Inflammatory macrophage (primary cell): ENCODE results near the gene RABGAP1.

ENCODE experiments used
- DNase-seq, 2 donors: peaks; one replicate each; pipeline ENCODE4 v3.0.0-alpha.2; 2020 to 2022

Gene RABGAP1

DNA sequence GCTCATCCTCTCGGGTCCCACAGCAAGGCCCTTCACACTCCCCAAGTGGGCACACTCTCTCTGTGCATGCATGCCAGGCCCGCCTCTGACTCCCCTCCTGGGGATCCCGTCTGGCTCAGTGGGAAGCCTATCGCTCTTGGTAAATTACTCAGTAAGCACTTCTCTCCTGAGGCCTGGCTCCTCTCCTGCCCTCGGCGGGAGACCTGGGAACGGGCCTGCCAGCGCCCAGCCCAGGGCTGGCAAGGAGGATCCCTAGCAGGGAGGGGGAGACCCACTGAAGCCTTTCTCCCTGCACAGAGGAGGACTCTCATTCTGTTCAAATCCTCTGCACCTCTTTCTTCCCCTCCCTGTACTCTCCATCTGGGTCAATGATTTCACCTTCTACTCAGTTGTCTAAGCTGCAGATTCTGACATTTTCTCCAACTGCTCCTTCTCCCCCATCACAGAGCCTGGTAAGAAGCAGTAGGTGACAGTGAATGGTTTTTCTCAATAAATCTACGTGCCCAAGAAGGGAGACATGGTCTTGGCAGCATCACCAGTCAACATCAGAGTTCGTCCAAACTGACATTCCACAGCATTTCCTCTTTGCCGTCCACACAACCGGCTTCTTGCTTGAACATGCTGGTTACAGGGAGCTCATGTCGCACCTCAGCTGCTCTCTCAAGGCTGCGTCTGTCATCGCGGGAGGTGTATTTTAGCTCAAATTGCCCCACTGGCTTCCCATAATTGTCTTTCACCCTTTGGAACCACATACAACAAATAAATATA lies 174.5 kb downstream of the RABGAP1 start:
- no peak for DNase-seq

DNA sequence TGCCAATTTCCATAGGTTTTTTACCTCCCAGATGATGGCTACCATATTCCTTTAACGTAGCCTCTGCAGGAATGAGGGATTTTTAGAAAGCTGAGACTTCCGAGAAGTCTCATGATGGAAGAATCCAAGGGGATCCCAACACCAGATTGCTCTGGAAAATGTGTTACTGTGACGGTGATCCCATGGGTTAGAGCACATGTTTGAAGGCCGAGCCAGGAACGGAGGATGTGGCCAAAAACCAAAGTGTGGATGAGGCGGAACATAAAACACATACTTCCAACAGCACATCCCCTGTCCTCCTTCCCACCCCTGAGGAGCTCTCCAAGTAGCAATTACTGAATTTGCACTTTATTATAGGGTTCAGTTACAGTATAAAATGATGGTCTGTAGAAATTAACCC lies 175.2 kb downstream of the RABGAP1 start:
- DNase-seq: no peak

DNA sequence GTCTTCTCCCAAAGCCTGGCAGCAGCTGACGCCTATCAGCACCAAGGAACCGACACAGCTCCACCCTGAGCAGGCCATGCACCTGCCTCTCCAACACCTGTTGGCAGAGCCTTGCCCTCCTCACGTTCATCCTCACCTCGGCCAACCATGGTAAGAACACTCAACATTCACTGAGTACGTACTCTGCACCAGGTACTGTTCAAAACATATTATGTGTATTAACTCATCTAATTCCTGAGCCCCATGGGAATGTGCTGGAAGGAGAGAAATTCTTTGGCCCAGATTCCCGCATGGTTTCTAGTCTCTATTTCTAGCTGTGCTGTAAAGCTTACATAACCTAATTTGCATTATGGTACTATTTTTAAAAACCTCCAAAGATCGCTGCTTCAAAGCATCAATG lies 178.7 kb downstream of the RABGAP1 start:
- no peak for DNase-seq

DNA sequence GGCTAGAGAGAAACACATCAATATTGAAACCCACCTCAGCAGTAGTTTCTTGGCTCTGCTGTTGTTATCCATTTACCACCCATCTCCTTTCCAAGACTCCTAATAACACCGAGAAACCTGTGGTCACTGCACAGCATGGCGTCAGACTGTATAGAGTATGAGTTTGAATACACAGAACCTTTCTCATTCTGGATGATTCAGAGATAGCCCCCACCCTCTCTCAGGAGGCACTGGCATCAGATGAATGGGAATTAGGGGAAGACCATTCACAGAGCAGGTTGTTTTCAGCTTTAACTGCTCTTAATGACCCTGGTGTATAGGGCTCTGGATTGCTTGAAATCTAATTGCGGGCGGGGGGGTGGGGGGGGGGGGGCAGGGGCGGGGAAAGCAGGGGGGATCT lies 179.3 kb downstream of the RABGAP1 start:
- DNase-seq: no peak

DNA sequence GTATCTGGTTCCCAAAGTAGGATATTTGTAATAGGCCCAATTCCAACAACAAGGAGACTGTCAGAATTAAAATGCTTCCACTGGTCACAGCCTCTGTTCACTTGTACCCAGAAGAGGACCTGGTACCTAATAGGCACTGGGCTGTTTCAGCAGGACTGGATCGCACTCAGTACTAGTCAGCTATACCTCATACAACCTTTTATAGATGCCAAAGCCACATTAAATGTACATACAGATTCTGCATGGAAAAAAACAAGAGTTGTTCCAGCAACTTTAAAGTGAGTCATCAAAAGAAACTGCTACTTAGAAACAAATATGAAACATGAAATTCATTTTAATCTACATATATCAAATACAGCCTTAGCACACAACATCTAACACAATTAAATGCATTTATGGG lies 180.1 kb downstream of the RABGAP1 start:
- DNase-seq: no peak

DNA sequence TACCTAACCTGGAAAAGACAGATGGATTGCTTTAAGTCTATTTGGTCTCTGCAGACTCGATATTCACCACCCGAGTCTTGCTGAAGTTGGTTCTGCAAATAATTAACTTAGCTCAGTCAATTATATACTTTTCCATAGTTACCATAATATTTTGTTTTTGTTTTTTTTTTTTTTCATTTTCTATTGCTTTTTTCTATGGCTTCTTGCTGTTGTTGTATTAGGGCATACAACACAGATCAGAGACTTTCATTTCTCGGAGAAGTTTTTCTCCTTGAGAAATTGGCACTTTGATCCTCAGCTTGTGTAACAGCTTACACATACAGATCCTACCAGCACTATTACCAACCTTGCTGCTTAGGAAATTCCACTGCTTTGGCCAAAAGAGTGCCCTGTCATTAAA lies 180.6 kb downstream of the RABGAP1 start:
- no peak for DNase-seq

DNA sequence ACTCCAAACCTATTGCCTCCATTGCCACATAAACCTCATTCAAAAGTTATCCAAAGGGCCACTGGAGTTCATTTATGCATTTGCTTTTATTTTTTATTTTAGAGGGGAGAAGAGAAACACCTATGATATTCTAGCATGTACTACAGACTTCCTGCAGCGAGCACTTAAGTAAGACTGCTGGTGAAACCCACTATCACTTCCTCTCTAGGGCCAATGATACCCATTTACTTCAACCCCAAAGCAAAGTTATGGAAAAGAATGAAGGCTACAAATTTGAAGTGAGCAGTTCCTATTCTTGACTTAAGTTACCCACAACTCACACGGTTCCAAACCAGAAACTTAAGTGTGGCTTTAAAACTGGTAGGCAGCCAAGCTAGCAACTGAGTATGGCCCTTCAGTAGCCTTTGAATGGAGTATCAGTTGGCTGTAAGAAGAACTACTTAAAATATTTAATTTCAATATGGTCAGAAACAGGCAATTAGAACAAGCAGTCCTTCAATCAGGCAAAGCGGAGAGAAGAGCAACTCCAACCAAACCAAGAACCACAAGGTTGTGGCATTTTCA lies 186.8 kb downstream of the RABGAP1 start:
- no peak for DNase-seq

DNA sequence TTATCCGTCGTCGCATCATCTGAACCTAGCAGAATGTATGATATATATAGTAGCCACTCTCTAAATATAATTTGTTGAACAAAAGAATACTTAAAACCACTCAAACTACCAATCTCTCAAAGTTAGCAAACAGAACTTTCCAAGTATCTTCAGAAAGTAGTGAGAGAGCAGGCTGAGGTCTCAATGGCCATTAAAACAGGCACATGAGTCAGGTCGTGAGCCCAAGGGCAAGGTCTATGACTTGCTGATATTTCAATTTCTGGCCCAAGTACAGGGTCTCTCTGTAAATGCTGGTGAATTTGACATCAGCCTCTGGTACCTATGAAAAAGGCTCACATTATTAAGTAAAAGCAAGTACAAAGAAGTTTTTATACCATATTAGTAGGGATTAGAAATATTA lies 187.8 kb downstream of the RABGAP1 start:
- no peak for DNase-seq

DNA sequence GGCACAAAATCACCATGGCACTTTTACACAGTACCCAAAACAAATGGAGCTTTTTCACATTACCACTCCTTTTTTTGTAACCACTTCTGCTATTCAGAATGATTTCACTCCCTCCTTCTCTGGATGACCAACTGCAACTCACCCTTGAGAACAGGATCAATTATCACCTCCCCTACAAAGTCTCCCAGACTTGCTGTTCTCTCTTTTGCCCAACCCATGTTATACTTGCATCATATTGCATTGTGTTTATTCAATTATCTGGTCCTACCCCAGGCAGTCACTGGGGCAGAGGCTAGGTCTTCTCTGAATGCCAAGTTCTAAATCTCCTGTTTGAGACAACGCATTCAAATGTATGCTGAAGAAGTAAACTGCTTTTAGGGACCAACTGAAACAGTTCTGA lies 188.6 kb downstream of the RABGAP1 start:
- peak in 1 of 2 donors; percentile 7 for DNase-seq

DNA sequence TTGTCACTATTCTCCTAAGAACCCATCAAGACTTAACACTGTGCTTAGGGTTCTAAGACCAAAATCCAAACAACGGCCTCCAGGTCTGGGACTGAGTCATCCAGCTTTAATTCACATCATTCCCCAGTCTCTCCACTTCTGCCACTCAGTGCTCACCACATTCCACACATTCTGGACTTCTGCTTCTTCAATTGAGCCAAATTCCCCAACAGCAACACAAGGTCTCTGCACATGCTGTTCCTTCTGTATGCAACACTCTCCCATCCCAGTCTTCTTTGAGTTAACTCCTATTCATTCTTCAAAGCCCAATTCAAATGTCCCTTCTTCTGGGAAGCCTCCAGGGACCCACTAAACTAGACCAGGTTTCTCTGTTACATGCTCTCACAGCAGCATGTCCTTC lies 190.4 kb downstream of the RABGAP1 start:
- DNase-seq: no peak

DNA sequence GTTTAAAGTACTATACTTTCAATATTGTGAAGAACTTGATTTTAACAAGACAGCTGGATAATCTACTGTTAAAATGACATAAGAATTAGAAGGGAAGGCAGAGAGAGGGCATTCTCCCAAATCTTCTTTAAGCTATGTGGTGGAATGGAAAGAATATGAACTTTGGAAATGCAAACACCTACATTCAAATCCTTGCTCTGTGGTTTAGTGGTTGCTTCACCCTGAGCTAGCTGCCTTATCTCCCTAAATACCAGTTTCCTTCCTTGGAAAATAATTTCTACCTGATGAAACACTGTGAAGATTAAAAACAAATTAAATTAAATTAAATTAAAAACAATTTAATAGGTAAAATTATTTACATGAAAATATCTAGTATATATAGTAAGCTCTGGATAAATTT lies 191.2 kb downstream of the RABGAP1 start:
- no peak for DNase-seq

DNA sequence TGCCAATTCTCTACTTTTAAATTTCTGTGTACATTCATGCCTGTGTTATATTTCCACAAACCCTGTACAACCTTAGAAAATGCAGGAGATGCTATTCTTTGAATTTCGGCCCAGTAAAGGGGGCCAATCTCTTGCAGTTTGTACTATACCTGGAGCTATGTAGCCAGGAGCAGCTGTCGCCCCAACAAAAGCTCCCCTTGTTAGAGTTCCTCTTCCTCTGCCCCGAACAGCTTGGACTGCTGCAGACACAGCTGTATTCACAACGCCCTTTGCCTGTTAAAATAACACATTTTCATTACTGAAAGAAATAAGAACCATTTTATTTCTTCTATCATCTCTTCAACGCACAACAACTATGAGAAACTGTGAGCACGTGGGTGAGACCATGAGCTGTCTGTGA lies 191.9 kb downstream of the RABGAP1 start:
- DNase-seq: no peak

DNA sequence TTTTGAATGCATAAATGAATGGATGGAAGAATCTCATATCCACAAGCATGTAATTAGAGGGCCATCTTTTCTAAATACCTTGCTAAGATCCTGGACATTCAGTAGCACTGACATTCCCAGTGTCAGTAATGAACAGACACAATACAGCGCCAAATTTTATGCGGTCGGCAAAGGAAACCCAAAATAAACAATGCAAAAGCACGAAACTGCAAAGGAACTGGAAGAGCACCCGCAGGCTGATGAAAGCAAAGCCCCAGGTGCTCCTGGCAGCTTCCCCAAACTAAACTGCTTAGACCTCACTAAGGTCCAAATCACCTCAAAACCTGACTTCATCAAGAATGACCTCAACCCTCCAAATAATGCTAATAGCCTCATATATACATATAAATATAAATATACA lies 194.6 kb downstream of the RABGAP1 start:
- DNase-seq: no peak

DNA sequence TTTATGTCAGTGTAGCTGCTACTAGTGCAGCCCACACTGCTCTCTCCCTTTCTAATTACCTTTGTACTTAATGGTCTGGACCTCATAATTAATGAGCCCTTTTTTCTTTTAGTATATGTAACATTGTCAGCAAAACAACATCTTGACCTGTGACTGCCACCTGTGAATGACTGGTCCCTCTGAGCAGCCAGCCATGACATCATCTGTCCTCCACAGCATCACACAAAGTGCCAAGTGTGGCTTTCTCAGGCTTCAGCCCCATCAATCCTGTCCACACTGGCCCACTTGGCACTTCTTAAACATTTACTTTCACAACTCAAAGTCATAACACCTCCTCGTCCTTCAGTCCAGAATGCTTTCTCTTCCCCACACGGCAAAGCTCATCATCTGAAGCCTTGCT lies 197.3 kb downstream of the RABGAP1 start:
- no peak for DNase-seq

DNA sequence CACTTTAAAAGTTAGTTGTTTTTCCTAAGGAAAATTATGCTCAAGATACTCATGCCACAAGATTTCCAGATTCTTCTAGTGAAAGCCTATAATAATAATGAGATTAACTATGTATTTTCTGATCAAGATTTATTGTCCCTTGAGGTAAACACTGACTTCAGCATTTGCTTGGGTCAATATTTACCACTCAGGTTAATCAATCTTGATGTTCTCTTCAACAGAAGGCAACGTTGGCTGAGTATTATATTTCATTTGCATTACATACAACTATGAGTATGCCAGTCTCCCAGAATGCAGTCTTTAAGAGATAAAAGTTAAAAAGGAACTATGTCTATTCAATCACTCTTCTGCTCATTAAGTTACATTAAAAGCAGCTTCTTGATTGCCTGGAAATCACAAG lies 208.2 kb downstream of the RABGAP1 start:
- no peak for DNase-seq

DNA sequence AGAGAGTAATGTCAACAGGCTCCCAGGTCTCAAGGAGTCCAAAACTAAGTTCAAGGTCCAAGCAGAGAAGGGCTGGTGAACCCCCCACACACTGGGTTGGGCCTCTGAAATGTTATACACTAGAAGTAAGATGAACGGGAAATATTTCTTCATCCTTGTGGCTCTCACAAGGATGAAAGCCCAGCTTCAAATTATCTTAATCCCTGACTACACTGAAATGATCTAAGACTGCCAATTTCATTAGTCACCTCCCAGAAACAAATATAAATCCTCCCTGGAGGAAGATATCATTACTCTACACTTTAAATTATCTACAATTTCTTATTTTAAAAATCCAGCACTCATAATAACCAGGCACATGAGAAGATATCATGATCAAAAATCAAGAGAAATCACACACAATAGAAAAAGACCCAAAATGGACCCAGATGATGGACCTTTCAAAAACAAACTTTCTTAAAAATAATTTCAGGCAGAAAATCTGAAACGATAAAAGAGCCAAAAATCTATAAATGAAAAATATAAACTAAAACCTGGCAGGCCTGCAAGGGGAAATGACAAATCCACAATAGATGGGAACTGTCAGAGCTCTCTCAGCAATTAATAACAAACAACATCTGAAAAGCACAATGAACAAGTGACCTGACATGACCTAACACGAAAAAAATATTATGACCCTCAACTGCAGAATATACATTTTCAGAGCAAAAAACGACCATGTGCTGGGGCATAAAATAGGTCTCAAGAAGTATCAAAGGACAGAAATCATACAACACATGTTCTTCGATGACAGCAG lies 210.1 kb downstream of the RABGAP1 start:
- DNase-seq: no peak
